ENCODE data around the gene PGM2. TPM values are rescaled to one million over a fixed set of nuclear protein-coding genes. Genes with fewer than 3 reads are reported as not detected.
"Not testable (repeated sequence)": the region's sequence is repeated elsewhere in the genome, so short reads cannot be mapped to it uniquely, and the experiment has no call there.

Gene PGM2
- total RNA-seq, 2 donors from 2014 or later, result 21.5 to 25.1 TPM

DNA sequence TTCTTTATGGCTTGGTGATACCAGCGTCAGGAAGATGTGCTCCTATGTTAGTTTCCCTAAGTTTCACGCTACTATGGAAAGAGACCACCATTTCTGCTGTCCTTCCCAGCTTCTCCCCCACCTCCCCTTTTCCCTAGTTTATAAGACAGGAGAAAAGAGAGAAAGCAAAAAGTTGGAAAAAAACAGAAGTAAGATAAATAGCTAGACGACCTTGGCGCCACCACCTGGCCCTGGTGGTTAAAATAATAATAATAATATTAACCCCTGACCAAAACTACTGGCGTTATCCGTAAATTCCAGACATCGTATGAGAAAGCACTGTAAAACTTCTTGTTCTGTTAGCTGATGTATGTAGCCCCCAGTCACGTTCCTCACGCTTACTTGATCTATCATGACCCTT, 985 bp upstream of the PGM2 start:
- not testable (repeated sequence) for H3K9me3 ChIP-seq (ENCODE audit: control insufficient read depth, low read length); H3K36me3 ChIP-seq (ENCODE audit: control insufficient read depth, insufficient read depth, low read length); DNase-seq; H3K4me1 ChIP-seq (ENCODE audit: control insufficient read depth, insufficient read depth, low read length); H3K27ac Mint-ChIP-seq; H3K9ac ChIP-seq (ENCODE audit: extremely low read depth, low read length, poor library complexity, severe bottlenecking); H3K27me3 Mint-ChIP-seq (ENCODE audit: insufficient read depth); H3K36me3 Mint-ChIP-seq (ENCODE audit: low read depth); H3K9me3 Mint-ChIP-seq; H3K27ac ChIP-seq (ENCODE audit: low read depth, low read length); H3K27me3 ChIP-seq (ENCODE audit: control insufficient read depth, insufficient read depth, low read length, poor library complexity, severe bottlenecking)
- peak overlapping the region; percentile 89 for H3K4me3 ChIP-seq (ENCODE audit: low read length)
- TF ChIP-seq, protein P1, sequence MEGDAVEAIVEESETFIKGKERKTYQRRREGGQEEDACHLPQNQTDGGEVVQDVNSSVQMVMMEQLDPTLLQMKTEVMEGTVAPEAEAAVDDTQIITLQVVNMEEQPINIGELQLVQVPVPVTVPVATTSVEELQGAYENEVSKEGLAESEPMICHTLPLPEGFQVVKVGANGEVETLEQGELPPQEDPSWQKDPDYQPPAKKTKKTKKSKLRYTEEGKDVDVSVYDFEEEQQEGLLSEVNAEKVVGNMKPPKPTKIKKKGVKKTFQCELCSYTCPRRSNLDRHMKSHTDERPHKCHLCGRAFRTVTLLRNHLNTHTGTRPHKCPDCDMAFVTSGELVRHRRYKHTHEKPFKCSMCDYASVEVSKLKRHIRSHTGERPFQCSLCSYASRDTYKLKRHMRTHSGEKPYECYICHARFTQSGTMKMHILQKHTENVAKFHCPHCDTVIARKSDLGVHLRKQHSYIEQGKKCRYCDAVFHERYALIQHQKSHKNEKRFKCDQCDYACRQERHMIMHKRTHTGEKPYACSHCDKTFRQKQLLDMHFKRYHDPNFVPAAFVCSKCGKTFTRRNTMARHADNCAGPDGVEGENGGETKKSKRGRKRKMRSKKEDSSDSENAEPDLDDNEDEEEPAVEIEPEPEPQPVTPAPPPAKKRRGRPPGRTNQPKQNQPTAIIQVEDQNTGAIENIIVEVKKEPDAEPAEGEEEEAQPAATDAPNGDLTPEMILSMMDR (conservative IDR thresholded peaks at IDR 0.05), result peak; percentile 23
- 8 to 28% methylated on average over 2 to 9 of the region's 9 CpGs for WGBS, 2 experiments (ENCODE audit: insufficient coverage in 1 of 2, insufficient read length in 1 of 2)
- H3K4me3 Mint-ChIP-seq, result peak overlapping the region; percentile 77
- peaks cover 12% of the 10 kb centered on the region for H3K4me1 Mint-ChIP-seq

GRCh38 chr4:37825968-37826294, 555 bp upstream of the PGM2 start:
- peaks cover 12% of the 10 kb centered on the region for H3K4me1 Mint-ChIP-seq
- no peaks in the 10 kb centered on the region for H3K9me3 Mint-ChIP-seq
- Histone ChIP-seq H3K27me3 (ENCODE audit: control insufficient read depth, insufficient read depth, low read length, poor library complexity, severe bottlenecking) (no peaks in the 10 kb centered on the region), H3K27ac (ENCODE audit: low read depth, low read length) (no peak overlapping the region), H3K9ac (ENCODE audit: extremely low read depth, low read length, poor library complexity, severe bottlenecking) (no peak overlapping the region), H3K9me3 (ENCODE audit: control insufficient read depth, low read length) (no peaks in the 10 kb centered on the region), H3K4me1 (ENCODE audit: control insufficient read depth, insufficient read depth, low read length) (peaks cover 3% of the 10 kb centered on the region), H3K36me3 (ENCODE audit: control insufficient read depth, insufficient read depth, low read length) (peaks cover 8% of the 10 kb centered on the region), H3K4me3 (ENCODE audit: low read length) (peak overlapping the region; percentile 89)
- WGBS, 2 experiments (ENCODE audit: insufficient coverage in 1 of 2, insufficient read length in 1 of 2), result 2 to 6% methylated on average over 6 to 14 of the region's 14 CpGs
- H3K36me3 Mint-ChIP-seq (ENCODE audit: low read depth), result peaks cover 12% of the 10 kb centered on the region
- H3K27me3 Mint-ChIP-seq (ENCODE audit: insufficient read depth), result peaks cover 3% of the 10 kb centered on the region
- TF ChIP-seq, protein P1 (conservative IDR thresholded peaks at IDR 0.05), result no peak
- no peak for DNase-seq
- H3K27ac Mint-ChIP-seq, result peak overlapping the region; percentile 91
- peak overlapping the region; percentile 77 for H3K4me3 Mint-ChIP-seq

- 5% methylated on average over 27 to 38 of the region's 38 CpGs for WGBS, 2 experiments (ENCODE audit: insufficient coverage in 1 of 2, insufficient read length in 1 of 2)
- Mint-ChIP-seq H3K27ac (peak overlapping the region; percentile 81), H3K4me1 (peaks cover 12% of the 10 kb centered on the region), H3K27me3 (ENCODE audit: insufficient read depth) (peaks cover 3% of the 10 kb centered on the region), H3K36me3 (ENCODE audit: low read depth) (peaks cover 18% of the 10 kb centered on the region), H3K9me3 (no peaks in the 10 kb centered on the region), H3K4me3 (peak overlapping the region; percentile 77)
- peaks cover 20% of the 10 kb centered on the region for H3K36me3 ChIP-seq (ENCODE audit: control insufficient read depth, insufficient read depth, low read length)
- TF ChIP-seq, protein P1 (conservative IDR thresholded peaks at IDR 0.05), result no peak
- peak overlapping the region; percentile 1 for H3K9ac ChIP-seq (ENCODE audit: extremely low read depth, low read length, poor library complexity, severe bottlenecking)
- no peaks in the 10 kb centered on the region for H3K9me3 ChIP-seq (ENCODE audit: control insufficient read depth, low read length)
- no peaks in the 10 kb centered on the region for H3K27me3 ChIP-seq (ENCODE audit: control insufficient read depth, insufficient read depth, low read length, poor library complexity, severe bottlenecking)
- no peak overlapping the region for H3K27ac ChIP-seq (ENCODE audit: low read depth, low read length)
- peaks cover 3% of the 10 kb centered on the region for H3K4me1 ChIP-seq (ENCODE audit: control insufficient read depth, insufficient read depth, low read length)
- H3K4me3 ChIP-seq (ENCODE audit: low read length), result peak overlapping the region; percentile 89
- DNase-seq, result no peak
These were observed 672 bp downstream of the PGM2 start for GRCh38 chr4:37827030-37827685.
